ENCODE data around the gene CYP11A1.
A peak's percentile ranks its signal among the peaks of the same experiment; 100 is the strongest.

DNA sequence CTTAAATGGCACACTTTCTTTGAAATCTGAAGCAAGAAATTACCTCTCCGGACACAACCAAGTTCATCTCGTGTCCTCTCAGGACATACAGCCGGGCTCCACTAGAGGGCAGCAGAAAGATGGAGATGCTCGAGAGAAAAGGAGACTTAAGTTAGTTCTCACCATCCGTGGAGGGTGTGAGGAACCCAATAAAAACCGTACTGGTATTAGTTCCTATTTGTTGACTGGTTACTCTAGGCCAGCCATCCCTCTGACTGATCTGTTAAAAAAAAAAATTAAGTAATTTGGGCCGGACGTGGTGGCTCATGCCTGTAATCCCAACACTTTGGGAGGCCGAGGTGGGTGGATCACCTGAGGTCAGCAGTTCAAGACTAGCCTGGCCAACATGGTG lies 7.9 kb upstream of the CYP11A1 start:
- TF ChIP-seq CTCF (IDR thresholded peaks at IDR 0.05) (peak; percentile 71 to 89 (median 86)), POLR2A (IDR thresholded peaks at IDR 0.05) (no peak)

All from esophagus squamous epithelium (tissue), 4 donors.